H1 (cell line): ENCODE data around the gene PLXNB2. TPM values are rescaled to one million over a fixed set of nuclear protein-coding genes. Genes with fewer than 3 reads are reported as not detected.

ENCODE experiments used
- ATF3 ChIP-seq: IDR thresholded peaks from 2 replicates; pipeline ENCODE4 v1.6.1; 2011; ENCODE audit warnings: low read depth, mild to moderate bottlenecking, low read length; ENCODE audit not compliant: insufficient read depth
- CBX5 ChIP-seq: fragments of 300-800, 300-1000 bp; sonication (generic); IDR thresholded peaks from 2 replicates; pipeline ENCODE4 v1.7.1; 2016; ENCODE audit warnings: antibody characterized with exemption, low read length, low read depth
- FOSL1 ChIP-seq: IDR thresholded peaks from 2 replicates; pipeline ENCODE4 v1.6.1; 2011; ENCODE audit warnings: mild to moderate bottlenecking, low read depth, low read length, moderate library complexity; ENCODE audit not compliant: insufficient read depth
- GABPA ChIP-seq: IDR thresholded peaks from 2 replicates; pipeline ENCODE4 v1.6.1; 2011; ENCODE audit warnings: mild to moderate bottlenecking, low read length, moderate library complexity, borderline replicate concordance; ENCODE audit not compliant: insufficient read depth
- RAD21 ChIP-seq, 2 experiments: IDR thresholded peaks in 1 of 2; conservative IDR thresholded peaks in 1 of 2; 2 replicates each; pipeline ENCODE4 v1.6.1; 2011; ENCODE audit warnings: low read depth in 2 of 2, low read length in 2 of 2, improper control_type of control experiment in 1 of 2, inconsistent platforms in 1 of 2, mild to moderate bottlenecking in 1 of 2, moderate library complexity in 1 of 2
- SP1 ChIP-seq: IDR thresholded peaks from 2 replicates; pipeline ENCODE4 v1.6.1; 2011; ENCODE audit warnings: low read depth, low read length
- TAF7 ChIP-seq: optimal IDR thresholded peaks from 2 replicates; pipeline ENCODE3; 2011; ENCODE audit warnings: low read depth, mild to moderate bottlenecking, inconsistent platforms, low read length, moderate library complexity, borderline replicate concordance
- YY1 ChIP-seq: IDR thresholded peaks from 2 replicates; pipeline ENCODE4 v1.6.1; 2011; ENCODE audit warnings: low read depth, mild to moderate bottlenecking, low read length
- ZNF274 ChIP-seq: IDR thresholded peaks from 2 replicates; pipeline ENCODE4 v1.7.0; 2012; ENCODE audit warnings: low read length, borderline replicate concordance; ENCODE audit errors: extremely low read depth
- polyA plus RNA-seq, 7 experiments: library from polyadenylated mRNA; depleted of rRNA in 3 of 7; stranded (reverse) in 5 of 7; unstranded in 2 of 7; fragments of >200 nt in 5 of 7; fragments of 200-250 nt in 2 of 7; gene quantifications; 1 replicate in 5 of 7; 2 replicates in 1 of 7; 4 replicates in 1 of 7; pipeline versions ENCODE4 v1.2.1 to v1.2.3, GENCODE V29; 2011 to 2013; ENCODE audit warnings: missing spikeins in 2 of 7, mixed read lengths in 2 of 7
- total RNA-seq: library from RNA; stranded (reverse); fragmentation: NEBNext Ultra II Directional; extraction: Animal tissue kit (Norgen Biotek cat#: 25700); gene quantifications from 2 replicates; pipeline ENCODE4 v1.2.1, GENCODE V29; 2021

The PLXNB2 gene
- total and polyA plus RNA-seq, 2 of the 8 experiments (the other 6 are each of a cell fraction or from before 2014, with no cell fraction given), result 58.3 to 92.8 TPM

GRCh38 chr22:50348058-50348457, 40.6 kb upstream of the PLXNB2 start (continued):
- no peak for TF ChIP-seq GABPA
- no peak for TF ChIP-seq FOSL1
- TF ChIP-seq ATF3, result no peak
- TF ChIP-seq YY1, result no peak
- no peak for TF ChIP-seq ZNF274
- no peak for TF ChIP-seq TAF7
- TF ChIP-seq RAD21 (IDR thresholded peaks at IDR 0.05 in 1 of 2, conservative IDR thresholded peaks at IDR 0.05 in 1 of 2; ENCODE audit: low read depth in 2 of 2, low read length in 2 of 2), result no peak
- no peak for TF ChIP-seq CBX5
- TF ChIP-seq SP1, result no peak
